ENCODE data around the gene TMEM178B.

The TMEM178B gene

GRCh38 chr7:141304291-141304690 lies 230.4 kb downstream of the TMEM178B start:
- H3K4me3 ChIP-seq (ENCODE audit: control insufficient read depth, low read depth, low read length) = no peak overlapping the region
- no peak for TF ChIP-seq CTCF (conservative IDR thresholded peaks at IDR 0.05; ENCODE audit: control insufficient read depth, insufficient read depth, low read depth, low read length)
- no peak for DNase-seq (ENCODE audit: low read depth)

GRCh38 chr7:141306081-141306480 lies 232.2 kb downstream of the TMEM178B start:
- DNase-seq (ENCODE audit: low read depth) = no peak
- H3K4me3 ChIP-seq (ENCODE audit: control insufficient read depth, low read depth, low read length) = no peak overlapping the region
- no peak for TF ChIP-seq CTCF (conservative IDR thresholded peaks at IDR 0.05; ENCODE audit: control insufficient read depth, insufficient read depth, low read depth, low read length)

DNA sequence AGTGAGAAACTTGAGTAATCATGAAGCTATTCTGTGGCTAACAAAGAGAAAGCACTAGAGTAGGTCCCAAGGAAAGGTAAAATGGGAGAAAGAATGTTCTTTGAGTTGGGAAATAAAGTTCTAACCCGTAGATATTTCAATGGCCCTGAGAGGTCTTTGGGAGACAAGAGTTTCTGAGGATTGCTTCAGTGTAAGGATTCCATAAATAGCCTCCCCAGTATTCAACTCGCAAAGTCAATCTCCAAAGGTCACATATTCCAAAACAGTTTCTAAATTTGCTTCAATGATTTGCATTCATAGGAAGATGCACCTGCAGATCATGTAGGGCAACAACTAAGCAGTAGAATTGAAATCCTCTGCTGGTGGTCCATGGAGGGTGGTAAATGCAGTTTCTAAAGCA lies 238.5 kb downstream of the TMEM178B start:
- DNase-seq (ENCODE audit: low read depth) = no peak
- no peak overlapping the region for H3K4me3 ChIP-seq (ENCODE audit: control insufficient read depth, low read depth, low read length)
- no peak for TF ChIP-seq CTCF (conservative IDR thresholded peaks at IDR 0.05; ENCODE audit: control insufficient read depth, insufficient read depth, low read depth, low read length)

DNA sequence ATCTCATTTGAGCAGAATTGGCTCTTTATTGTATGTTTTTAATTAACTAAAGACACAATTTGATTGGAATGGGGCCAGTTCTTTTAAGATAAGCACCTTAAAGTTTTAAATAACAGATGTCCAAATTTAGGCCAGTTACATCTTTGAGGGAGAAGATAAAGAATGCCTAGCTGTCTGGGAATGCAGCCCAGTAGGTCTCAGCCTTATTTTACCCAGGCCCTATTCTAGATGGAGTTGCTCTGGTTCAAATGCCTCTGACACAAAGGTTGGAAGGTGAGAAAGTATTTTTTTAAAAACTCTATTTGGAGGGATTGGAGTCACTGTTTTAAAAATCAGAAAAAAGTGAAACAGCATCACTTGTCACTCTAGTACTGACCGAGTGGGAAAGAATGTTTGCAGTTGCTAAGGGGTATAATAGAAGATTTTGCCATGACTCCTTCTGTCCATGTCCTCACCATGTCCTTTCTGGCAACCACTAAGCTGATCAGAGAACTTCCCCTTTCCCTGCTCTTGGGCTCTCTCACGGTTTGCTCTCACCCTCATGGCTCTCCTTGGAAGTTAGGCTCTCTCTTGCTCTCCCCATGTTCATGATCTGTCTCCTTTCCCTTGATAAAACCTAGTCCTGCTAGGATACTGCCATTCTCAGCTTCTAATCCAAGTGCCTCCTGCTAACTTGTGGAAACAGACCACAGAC lies 239.1 kb downstream of the TMEM178B start:
- no peak overlapping the region for H3K4me3 ChIP-seq (ENCODE audit: control insufficient read depth, low read depth, low read length)
- TF ChIP-seq CTCF (conservative IDR thresholded peaks at IDR 0.05; ENCODE audit: control insufficient read depth, insufficient read depth, low read depth, low read length) = no peak
- DNase-seq (ENCODE audit: low read depth) = no peak

DNA sequence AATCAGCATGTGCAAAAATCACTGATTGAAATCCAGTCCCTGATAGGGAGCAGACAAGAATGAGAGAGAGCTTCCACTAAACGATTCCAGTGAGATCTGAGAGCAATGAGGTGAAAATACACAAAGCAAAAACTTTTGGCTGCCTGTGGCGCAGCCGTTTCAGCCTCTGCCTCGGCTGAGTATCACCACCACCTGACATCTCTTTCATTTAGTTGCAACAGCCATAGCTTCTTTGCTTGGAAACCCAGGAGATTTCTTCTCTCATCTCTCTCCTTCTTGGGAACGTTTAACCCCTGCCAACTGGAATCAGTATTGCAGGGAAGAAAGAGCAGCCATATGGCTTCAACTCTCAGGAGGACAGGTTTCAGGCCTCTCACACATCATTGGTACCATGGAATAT lies 240.0 kb downstream of the TMEM178B start:
- no peak overlapping the region for H3K4me3 ChIP-seq (ENCODE audit: control insufficient read depth, low read depth, low read length)
- DNase-seq (ENCODE audit: low read depth) = no peak
- TF ChIP-seq CTCF (conservative IDR thresholded peaks at IDR 0.05; ENCODE audit: control insufficient read depth, insufficient read depth, low read depth, low read length) = no peak

DNA sequence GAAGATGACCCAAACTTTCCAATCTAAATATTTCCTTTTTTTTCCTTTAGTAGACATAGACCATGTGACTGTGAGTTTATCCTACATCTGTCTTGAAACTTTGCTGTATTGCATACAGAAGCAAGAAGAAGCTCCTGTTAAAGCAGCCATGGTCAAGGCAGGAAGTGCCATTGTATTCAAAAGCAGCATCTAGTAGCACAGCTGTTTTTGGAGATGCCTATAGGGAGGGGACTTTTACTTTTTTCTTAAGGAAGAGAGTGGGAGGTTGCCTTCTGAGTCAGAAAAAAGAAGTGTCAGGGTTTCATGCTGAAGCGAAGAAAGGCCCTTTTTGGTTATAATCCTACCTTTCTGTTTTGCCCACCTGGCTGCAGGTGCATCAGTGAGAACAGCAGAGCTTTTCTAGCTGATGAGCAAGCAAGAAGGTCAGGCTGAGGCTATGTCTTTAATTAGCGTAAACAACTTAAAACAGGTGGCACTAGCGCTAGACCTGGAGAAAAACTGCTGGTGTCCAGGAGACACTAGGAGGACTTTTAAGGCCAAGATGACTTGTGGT lies 243.2 kb downstream of the TMEM178B start:
- TF ChIP-seq CTCF (conservative IDR thresholded peaks at IDR 0.05; ENCODE audit: control insufficient read depth, insufficient read depth, low read depth, low read length) = no peak
- H3K4me3 ChIP-seq (ENCODE audit: control insufficient read depth, low read depth, low read length) = no peak overlapping the region
- DNase-seq (ENCODE audit: low read depth) = no peak
